Hepatocyte (in vitro differentiated cells): Measurements from ENCODE around the gene ABI3BP.

Source experiments
- EZH2 ChIP-seq: fragments of 200-600 bp; sonication (generic); IDR thresholded peaks from 2 replicates; pipeline ENCODE4 v1.6.1; 2016; ENCODE audit warnings: antibody characterized with exemption, mild to moderate bottlenecking, borderline replicate concordance
- EZH2phosphoT487 ChIP-seq: fragments of 200-600 bp; sonication (generic); IDR thresholded peaks from one replicate; pipeline ENCODE4 v1.6.1; 2018; ENCODE audit warnings: antibody characterized with exemption, mild to moderate bottlenecking, low read depth, moderate library complexity; ENCODE audit not compliant: unreplicated experiment, severe bottlenecking
- TF ChIP-seq, protein P1 (sequence below): fragments of 200-600 bp; sonication (generic); IDR thresholded peaks from 2 replicates; pipeline ENCODE4 v1.5.1; 2016; ENCODE audit warnings: antibody characterized with exemption, mild to moderate bottlenecking; ENCODE audit not compliant: poor library complexity

DNA sequence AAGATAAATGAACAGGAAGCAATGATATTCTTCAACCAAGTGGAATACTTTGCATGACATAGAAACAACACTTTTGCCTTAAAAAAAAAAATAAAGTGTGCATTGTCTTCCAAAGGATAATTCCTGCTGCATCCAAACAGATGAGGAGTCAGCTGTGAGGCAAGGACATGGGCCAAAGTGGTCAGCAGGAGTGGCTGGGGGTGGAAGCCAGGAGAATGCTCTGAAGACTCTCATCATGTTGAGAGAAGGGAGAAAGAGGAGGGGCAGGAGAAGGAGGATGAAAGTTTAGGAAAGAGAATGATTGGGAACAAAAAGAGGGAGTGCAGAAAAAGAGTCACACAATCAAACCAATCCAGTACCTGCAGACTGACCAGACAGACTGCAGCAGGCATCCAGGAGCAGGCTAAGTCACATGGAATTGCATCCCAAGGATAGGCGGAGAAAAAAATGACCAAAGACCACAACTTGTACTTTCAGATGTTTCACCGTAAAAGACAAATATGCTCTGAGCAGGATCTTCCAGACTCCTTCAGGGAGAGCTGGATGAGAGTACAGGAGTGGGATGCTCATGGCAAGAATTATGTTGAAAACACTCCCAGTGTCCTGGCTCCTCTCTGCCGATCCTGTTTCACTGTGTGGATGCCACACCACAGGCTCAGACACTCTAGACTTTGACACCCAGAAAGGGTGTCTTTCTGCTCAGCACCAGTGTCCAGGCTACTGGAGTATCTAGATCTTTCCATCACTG lies 11.9 kb downstream of the ABI3BP start:
- TF ChIP-seq, protein P1, sequence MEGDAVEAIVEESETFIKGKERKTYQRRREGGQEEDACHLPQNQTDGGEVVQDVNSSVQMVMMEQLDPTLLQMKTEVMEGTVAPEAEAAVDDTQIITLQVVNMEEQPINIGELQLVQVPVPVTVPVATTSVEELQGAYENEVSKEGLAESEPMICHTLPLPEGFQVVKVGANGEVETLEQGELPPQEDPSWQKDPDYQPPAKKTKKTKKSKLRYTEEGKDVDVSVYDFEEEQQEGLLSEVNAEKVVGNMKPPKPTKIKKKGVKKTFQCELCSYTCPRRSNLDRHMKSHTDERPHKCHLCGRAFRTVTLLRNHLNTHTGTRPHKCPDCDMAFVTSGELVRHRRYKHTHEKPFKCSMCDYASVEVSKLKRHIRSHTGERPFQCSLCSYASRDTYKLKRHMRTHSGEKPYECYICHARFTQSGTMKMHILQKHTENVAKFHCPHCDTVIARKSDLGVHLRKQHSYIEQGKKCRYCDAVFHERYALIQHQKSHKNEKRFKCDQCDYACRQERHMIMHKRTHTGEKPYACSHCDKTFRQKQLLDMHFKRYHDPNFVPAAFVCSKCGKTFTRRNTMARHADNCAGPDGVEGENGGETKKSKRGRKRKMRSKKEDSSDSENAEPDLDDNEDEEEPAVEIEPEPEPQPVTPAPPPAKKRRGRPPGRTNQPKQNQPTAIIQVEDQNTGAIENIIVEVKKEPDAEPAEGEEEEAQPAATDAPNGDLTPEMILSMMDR: no peak
- no peak for TF ChIP-seq EZH2
- no peak for TF ChIP-seq EZH2phosphoT487
